A673 (cell line): ENCODE data around the gene P4HA2. TPM values are rescaled to one million over a fixed set of nuclear protein-coding genes. Genes with fewer than 3 reads are reported as not detected.

Experiments used
- BruUV-seq: library from RNA; stranded (reverse); fragments of 400-500 nt; replicated peaks from 2 replicates; lab custom pipeline; 2021; lab: Mats Ljungman, UMichigan
- CTCF ChIA-PET: fragments of 300-600 bp; sonication (Branson Sonifier 250); formaldehyde crosslinking; loops from one replicate; lab custom pipeline; 2022; ENCODE audit warnings: antibody characterized with exemption; lab: Charles Lee
- POLR2A ChIA-PET: fragments of 300-600 bp; sonication (Branson Sonifier 250); formaldehyde crosslinking; loops from one replicate; lab custom pipeline; 2022; ENCODE audit warnings: antibody characterized with exemption; ENCODE audit not compliant: low non-redundant PET; lab: Charles Lee
- DNase-seq: peaks from one replicate; pipeline ENCODE4 v3.0.0-alpha.2; 2015; ENCODE audit warnings: low spot score
- H3K27ac ChIP-seq: fragments of 200-600 bp; sonication (generic); 2 replicates; pipeline ENCODE4 v1.5.1; 2016; ENCODE audit warnings: mixed run types, low read depth, mild to moderate bottlenecking, mixed read lengths, antibody characterized with exemption, low read length; ENCODE audit not compliant: poor library complexity, severe bottlenecking
- H3K27me3 ChIP-seq: fragments of 200-600 bp; sonication (generic); replicated peaks from 2 replicates; pipeline ENCODE4 v1.6.1; 2017; ENCODE audit warnings: mixed run types, low read depth, mild to moderate bottlenecking, mixed read lengths, antibody characterized with exemption, low read length; ENCODE audit not compliant: insufficient read depth, poor library complexity
- H3K36me3 ChIP-seq: fragments of 200-600 bp; sonication (generic); 2 replicates; pipeline ENCODE4 v1.6.1; 2016; ENCODE audit warnings: mixed run types, mild to moderate bottlenecking, mixed read lengths, antibody characterized with exemption, low read length; ENCODE audit not compliant: insufficient read depth, poor library complexity, severe bottlenecking
- H3K4me1 ChIP-seq: fragments of 200-600 bp; sonication (generic); 2 replicates; pipeline ENCODE4 v1.6.1; 2017; ENCODE audit warnings: mixed run types, mild to moderate bottlenecking, mixed read lengths, antibody characterized with exemption, low read length; ENCODE audit not compliant: insufficient read depth, poor library complexity, severe bottlenecking
- H3K4me3 ChIP-seq: fragments of 200-600 bp; sonication (generic); 2 replicates; pipeline ENCODE4 v1.5.1; 2016; ENCODE audit warnings: low read depth, mixed run types, mild to moderate bottlenecking, mixed read lengths, low read length; ENCODE audit not compliant: poor library complexity, severe bottlenecking
- H3K9me3 ChIP-seq: fragments of 200-600 bp; sonication (generic); 2 replicates; pipeline ENCODE4 v1.6.1; 2016; ENCODE audit warnings: mixed run types, low read depth, mild to moderate bottlenecking, mixed read lengths, antibody characterized with exemption, low read length; ENCODE audit not compliant: poor library complexity, severe bottlenecking
- EZH2 ChIP-seq: fragments of 200-600 bp; sonication (generic); IDR thresholded peaks from 2 replicates; pipeline ENCODE4 v1.6.1; 2017; ENCODE audit warnings: borderline replicate concordance, low read depth, mild to moderate bottlenecking, mixed read lengths, antibody characterized with exemption, low read length; ENCODE audit not compliant: poor library complexity, severe bottlenecking
- intact Hi-C: fragments of 100-400 bp; cut with micrococcal nuclease; formaldehyde crosslinking; loops from one replicate; pipeline ENCODE4 v1.10.0; 2022; ENCODE audit not compliant: unreplicated experiment
- total RNA-seq: library from RNA; stranded (reverse); gene quantifications from 2 replicates; pipeline ENCODE4 v1.2.3, GENCODE V29; 2021
- TF ChIP-seq, protein P1 (sequence below): fragments of 300-800, 200-600 bp; sonication (generic); conservative IDR thresholded peaks from 2 replicates; pipeline ENCODE4 v1.5.1; 2017; ENCODE audit warnings: low read depth, mild to moderate bottlenecking, antibody characterized with exemption, low read length, moderate library complexity, mixed read lengths

Gene P4HA2
- total RNA-seq, 1 experiment from 2014 or later: 2.8 TPM

- BruUV-seq: no TSS peak
- CTCF ChIA-PET: no interaction called here
- no peaks in the 10 kb centered on the region for H3K27me3 ChIP-seq
- H3K4me3 ChIP-seq: no peak overlapping the region
- POLR2A ChIA-PET: no interaction called here
- H3K27ac ChIP-seq: no peak overlapping the region
- H3K36me3 ChIP-seq: no peaks in the 10 kb centered on the region
- no peaks in the 10 kb centered on the region for H3K9me3 ChIP-seq
- DNase-seq: no peak
- intact Hi-C loops: no loop called here
- peaks cover under 1% of the 10 kb centered on the region for H3K4me1 ChIP-seq
- TF ChIP-seq, protein P1, sequence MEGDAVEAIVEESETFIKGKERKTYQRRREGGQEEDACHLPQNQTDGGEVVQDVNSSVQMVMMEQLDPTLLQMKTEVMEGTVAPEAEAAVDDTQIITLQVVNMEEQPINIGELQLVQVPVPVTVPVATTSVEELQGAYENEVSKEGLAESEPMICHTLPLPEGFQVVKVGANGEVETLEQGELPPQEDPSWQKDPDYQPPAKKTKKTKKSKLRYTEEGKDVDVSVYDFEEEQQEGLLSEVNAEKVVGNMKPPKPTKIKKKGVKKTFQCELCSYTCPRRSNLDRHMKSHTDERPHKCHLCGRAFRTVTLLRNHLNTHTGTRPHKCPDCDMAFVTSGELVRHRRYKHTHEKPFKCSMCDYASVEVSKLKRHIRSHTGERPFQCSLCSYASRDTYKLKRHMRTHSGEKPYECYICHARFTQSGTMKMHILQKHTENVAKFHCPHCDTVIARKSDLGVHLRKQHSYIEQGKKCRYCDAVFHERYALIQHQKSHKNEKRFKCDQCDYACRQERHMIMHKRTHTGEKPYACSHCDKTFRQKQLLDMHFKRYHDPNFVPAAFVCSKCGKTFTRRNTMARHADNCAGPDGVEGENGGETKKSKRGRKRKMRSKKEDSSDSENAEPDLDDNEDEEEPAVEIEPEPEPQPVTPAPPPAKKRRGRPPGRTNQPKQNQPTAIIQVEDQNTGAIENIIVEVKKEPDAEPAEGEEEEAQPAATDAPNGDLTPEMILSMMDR: no peak
- TF ChIP-seq EZH2: no peak
These were observed 8.2 kb downstream of the P4HA2 start for GRCh38 chr5:132219289-132219970.

DNA sequence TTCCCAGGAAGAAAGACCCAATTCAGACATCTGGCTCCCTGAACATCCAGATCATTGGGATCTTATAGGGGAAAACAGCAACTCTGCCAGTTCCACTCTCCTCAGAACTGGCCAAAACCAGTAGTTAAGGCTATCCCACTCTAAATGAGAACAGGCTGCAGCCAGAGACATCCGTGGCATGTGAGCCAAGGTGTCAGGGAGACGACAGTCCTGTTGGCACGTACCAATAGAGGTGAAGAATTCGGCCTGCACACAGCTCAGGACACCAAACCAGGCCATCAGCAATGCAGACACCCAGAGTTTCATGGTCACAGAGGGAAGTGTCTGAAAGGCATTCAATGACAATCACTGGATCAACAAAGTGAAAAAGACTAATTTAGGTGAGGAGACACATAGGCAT, 9.3 kb downstream of the P4HA2 start:
- BruUV-seq: no TSS peak

GRCh38 chr5:132215329-132215728, 12.3 kb downstream of the P4HA2 start:
- H3K4me1 ChIP-seq: no peaks in the 10 kb centered on the region
- no peaks in the 10 kb centered on the region for H3K36me3 ChIP-seq
- no peak overlapping the region for H3K4me3 ChIP-seq
- H3K27me3 ChIP-seq: no peaks in the 10 kb centered on the region
- BruUV-seq: no TSS peak
- no peak for TF ChIP-seq EZH2
- TF ChIP-seq, protein P1: no peak
- ChIA-PET CTCF (no interaction called here), POLR2A (no interaction called here)
- no peak overlapping the region for H3K27ac ChIP-seq
- H3K9me3 ChIP-seq: no peaks in the 10 kb centered on the region
- intact Hi-C loops: no loop called here
- DNase-seq: no peak

More for the DNA sequence above, 9.3 kb downstream of the P4HA2 start:
- intact Hi-C loops: no loop called here
- POLR2A ChIA-PET: no interaction called here
- Histone ChIP-seq H3K36me3 (no peaks in the 10 kb centered on the region), H3K4me3 (no peak overlapping the region), H3K9me3 (no peaks in the 10 kb centered on the region), H3K27ac (no peak overlapping the region), H3K4me1 (no peaks in the 10 kb centered on the region), H3K27me3 (no peaks in the 10 kb centered on the region)
- TF ChIP-seq, protein P1: no peak
- TF ChIP-seq EZH2: no peak
- no peak for DNase-seq
- CTCF ChIA-PET: no interaction called here
